PC-9 (cell line): ENCODE data around the gene PCBP1. TPM values are rescaled to one million over a fixed set of nuclear protein-coding genes. Genes with fewer than 3 reads are reported as not detected.
"Not testable (repeated sequence)": the region's sequence is repeated elsewhere in the genome, so short reads cannot be mapped to it uniquely, and the experiment has no call there.

Experiments used
- BruUV-seq: library from RNA; stranded (reverse); fragments of 400-500 nt; replicated peaks from 2 replicates; lab custom pipeline; 2021; lab: Mats Ljungman, UMichigan
- CTCF ChIA-PET: fragments of 300-600 bp; sonication (Branson Sonifier 250); formaldehyde crosslinking; loops from one replicate; lab custom pipeline; 2022; ENCODE audit warnings: antibody characterized with exemption; lab: Charles Lee
- POLR2A ChIA-PET: fragments of 300-600 bp; sonication (Branson Sonifier 250); formaldehyde crosslinking; loops from one replicate; lab custom pipeline; 2022; ENCODE audit warnings: antibody characterized with exemption; ENCODE audit not compliant: unreplicated experiment; lab: Charles Lee
- DNase-seq, 2 experiments: peaks; one replicate each; pipeline versions ENCODE4 v3.0.0 to v3.0.0-alpha.2; 2015 to 2022; ENCODE audit warnings: mixed read lengths in 1 of 2
- H2AFZ ChIP-seq: fragments of 200-600 bp; sonication (generic); 2 replicates; pipeline ENCODE4 v1.8.1; 2017; ENCODE audit warnings: antibody characterized with exemption
- H3F3A ChIP-seq: fragments of 200-600 bp; sonication (generic); 2 replicates; pipeline ENCODE4 v1.8.1; 2017; ENCODE audit warnings: antibody characterized with exemption, mild to moderate bottlenecking, low read depth; ENCODE audit not compliant: insufficient read depth
- H3K27ac ChIP-seq: fragments of 200-600 bp; sonication (generic); 2 replicates; pipeline ENCODE4 v1.6.1; 2016; ENCODE audit warnings: mixed run types
- H3K27me3 ChIP-seq: fragments of 200-600 bp; sonication (generic); 2 replicates; pipeline ENCODE4 v1.6.1; 2016; ENCODE audit warnings: low read depth, mixed run types; ENCODE audit not compliant: insufficient read depth
- H3K36me3 ChIP-seq: fragments of 200-600 bp; sonication (generic); 2 replicates; pipeline ENCODE4 v1.6.1; 2016; ENCODE audit warnings: low read depth, mixed run types
- H3K4me1 ChIP-seq: fragments of 200-600 bp; sonication (generic); replicated peaks from 2 replicates; pipeline ENCODE4 v1.6.1; 2016; ENCODE audit warnings: mixed run types; ENCODE audit not compliant: insufficient read depth
- H3K4me2 ChIP-seq: fragments of 200-600 bp; sonication (generic); 2 replicates; pipeline ENCODE4 v1.6.1; 2017; ENCODE audit warnings: mixed run types
- H3K4me3 ChIP-seq: fragments of 200-600 bp; sonication (generic); 2 replicates; pipeline ENCODE4 v1.6.1; 2016; ENCODE audit warnings: mixed run types
- H3K79me2 ChIP-seq: fragments of 200-600 bp; sonication (generic); 2 replicates; pipeline ENCODE4 v1.6.1; 2017; ENCODE audit warnings: low read depth, mixed run types
- H3K9me2 ChIP-seq: fragments of 200-600 bp; sonication (generic); 2 replicates; pipeline ENCODE4 v1.8.1; 2017; ENCODE audit warnings: mild to moderate bottlenecking; ENCODE audit not compliant: insufficient read depth
- H3K9me3 ChIP-seq: fragments of 200-600 bp; sonication (generic); 2 replicates; pipeline ENCODE4 v1.8.1; 2016; ENCODE audit warnings: low read depth; ENCODE audit not compliant: insufficient read depth
- H4K20me1 ChIP-seq: fragments of 200-600 bp; sonication (generic); 2 replicates; pipeline ENCODE4 v1.8.1; 2017; ENCODE audit not compliant: insufficient read depth
- CTCF ChIP-seq: fragments of 200-600 bp; sonication (generic); conservative IDR thresholded peaks from 2 replicates; pipeline ENCODE4 v1.6.1; 2017; ENCODE audit warnings: mixed run types, antibody characterized with exemption, mild to moderate bottlenecking, moderate library complexity
- EZH2 ChIP-seq: fragments of 200-600 bp; sonication (generic); IDR thresholded peaks from 2 replicates; pipeline ENCODE4 v1.8.0; 2017; ENCODE audit warnings: antibody characterized with exemption, low read depth
- intact Hi-C: fragments of 100-400 bp; cut with micrococcal nuclease; formaldehyde crosslinking; loops from one replicate; pipeline ENCODE4 v1.10.0; 2022; ENCODE audit not compliant: unreplicated experiment
- total RNA-seq: library from RNA; stranded (reverse); gene quantifications from 2 replicates; pipeline ENCODE4 v1.2.3, GENCODE V29; 2021

PCBP1 gene
- total RNA-seq, 1 experiment from 2014 or later = 227 TPM

DNA sequence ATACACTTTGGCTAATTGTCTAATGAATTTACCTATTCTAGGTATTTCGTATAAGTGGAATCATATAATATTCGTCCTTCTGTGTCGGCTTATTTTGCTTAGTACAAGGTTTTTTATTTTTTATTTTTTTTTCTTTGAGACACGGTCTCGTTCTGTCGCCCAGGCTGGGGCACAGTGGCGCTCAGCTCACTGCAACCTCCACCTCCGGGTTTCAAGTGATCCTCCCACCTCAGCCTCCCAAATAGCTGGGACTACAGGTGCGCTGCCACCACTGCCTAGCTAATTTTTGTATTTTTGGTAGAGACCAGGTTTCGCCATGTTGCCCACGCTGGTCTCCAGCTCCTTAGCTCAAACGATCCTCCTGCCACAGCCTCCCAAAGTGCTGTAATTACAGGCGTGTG lies 38.2 kb downstream of the PCBP1 start:
- no peaks in the 10 kb centered on the region for H3K79me2 ChIP-seq
- BruUV-seq = no TSS peak
- peak overlapping the region; percentile 95 for H3K4me3 ChIP-seq
- peak overlapping the region; percentile 99 for H3K4me2 ChIP-seq
- H3K27ac ChIP-seq = peak overlapping the region; percentile 89
- H4K20me1 ChIP-seq = no peaks in the 10 kb centered on the region
- H3K4me1 ChIP-seq = peaks cover 32% of the 10 kb centered on the region
- peaks cover 35% of the 10 kb centered on the region for H3F3A ChIP-seq
- H3K36me3 ChIP-seq = no peaks in the 10 kb centered on the region
- TF ChIP-seq CTCF = no peak
- no peak for TF ChIP-seq EZH2
- peak overlapping the region; percentile 99 for H2AFZ ChIP-seq
- ChIA-PET POLR2A (no interaction called here), CTCF (interaction anchor here (0.9 kb wide), 1 partner anchor 8 kb away, joined by 3 read pairs; no protein-coding TSS in a partner anchor)
- DNase-seq = no peak
- no peaks in the 10 kb centered on the region for H3K9me3 ChIP-seq
- H3K9me2 ChIP-seq = no peaks in the 10 kb centered on the region
- intact Hi-C loops = loop anchor here (2.0 kb wide), 2 partner anchors 15 to 17 kb away; no protein-coding TSS in a partner anchor
- H3K27me3 ChIP-seq = no peaks in the 10 kb centered on the region

- no peak for TF ChIP-seq CTCF
- no peak for TF ChIP-seq EZH2
- H3K9me3 ChIP-seq = no peaks in the 10 kb centered on the region
- H3K27ac ChIP-seq = no peak overlapping the region
- no peak overlapping the region for H3K4me3 ChIP-seq
- H3K4me2 ChIP-seq = no peak overlapping the region
- intact Hi-C loops = no loop called here
- no peak overlapping the region for H2AFZ ChIP-seq
- DNase-seq = no peak
- H3K79me2 ChIP-seq = no peaks in the 10 kb centered on the region
- no peaks in the 10 kb centered on the region for H3K27me3 ChIP-seq
- H3K4me1 ChIP-seq = peaks cover 33% of the 10 kb centered on the region
- peaks cover 34% of the 10 kb centered on the region for H3F3A ChIP-seq
- ChIA-PET CTCF (interaction anchor here (0.9 kb wide), 1 partner anchor 7 kb away, joined by 3 read pairs; no protein-coding TSS in a partner anchor), POLR2A (no interaction called here)
- H3K36me3 ChIP-seq = no peaks in the 10 kb centered on the region
- H4K20me1 ChIP-seq = no peaks in the 10 kb centered on the region
- BruUV-seq = no TSS peak
- no peaks in the 10 kb centered on the region for H3K9me2 ChIP-seq
Observed at GRCh38 chr2:70126413-70126812, 39.1 kb downstream of the PCBP1 start.

DNA sequence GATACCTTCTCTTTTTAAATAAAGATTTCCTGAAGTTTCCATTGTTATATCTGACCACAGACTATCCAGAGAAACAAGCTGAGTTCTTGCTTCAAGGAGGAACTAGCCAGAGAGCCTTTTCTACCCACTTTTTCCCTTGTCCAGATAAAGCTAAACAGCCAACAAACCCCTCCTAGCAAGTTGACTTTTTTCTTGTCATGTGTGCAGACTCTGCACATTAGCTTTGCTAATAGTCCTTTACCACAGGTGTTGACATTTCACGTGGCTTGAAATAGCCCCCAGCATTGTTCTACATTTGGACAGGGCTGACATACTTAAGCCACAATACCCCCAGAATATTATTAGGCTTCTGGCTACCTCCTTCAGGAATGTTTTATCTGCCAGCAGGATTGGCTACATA lies 40.7 kb downstream of the PCBP1 start:
- H3K4me1 ChIP-seq = peaks cover 49% of the 10 kb centered on the region
- H3K4me3 ChIP-seq = no peak overlapping the region
- H3K27me3 ChIP-seq = no peaks in the 10 kb centered on the region
- TF ChIP-seq CTCF (no peak), EZH2 (no peak)
- POLR2A ChIA-PET = no interaction called here
- no peaks in the 10 kb centered on the region for H3K36me3 ChIP-seq
- intact Hi-C loops = no loop called here
- no peaks in the 10 kb centered on the region for H3K9me3 ChIP-seq
- no peak for DNase-seq
- CTCF ChIA-PET = no interaction called here
- no peaks in the 10 kb centered on the region for H3K79me2 ChIP-seq
- no peak overlapping the region for H2AFZ ChIP-seq
- no peak overlapping the region for H3K4me2 ChIP-seq
- no peak overlapping the region for H3K27ac ChIP-seq
- H3K9me2 ChIP-seq = no peaks in the 10 kb centered on the region
- peaks cover 25% of the 10 kb centered on the region for H3F3A ChIP-seq
- no peaks in the 10 kb centered on the region for H4K20me1 ChIP-seq
- no TSS peak for BruUV-seq

- Histone ChIP-seq H3K4me3 (peak overlapping the region; percentile 56; the same call in 1 of the 2 replicates), H3K27ac (peak overlapping the region; percentile 95), H3K4me2 (peak overlapping the region; percentile 75), H3K4me1 (peaks cover 60% of the 10 kb centered on the region), H3F3A (peaks cover 34% of the 10 kb centered on the region)
- POLR2A ChIA-PET, H3K9me3 ChIP-seq, H3K27me3 ChIP-seq, H4K20me1 ChIP-seq, H3K36me3 ChIP-seq, intact Hi-C loops, BruUV-seq, CTCF ChIA-PET, H2AFZ ChIP-seq, DNase-seq, H3K9me2 ChIP-seq, H3K79me2 ChIP-seq: not testable (repeated sequence)
Observed at GRCh38 chr2:70131344-70132143, 44.3 kb downstream of the PCBP1 start.
